Endothelial cell of umbilical vein (primary cell): ENCODE data around the gene APEH. TPM values are rescaled to one million over a fixed set of nuclear protein-coding genes. Genes with fewer than 3 reads are reported as not detected.

Experiments
- BruUV-seq: library from RNA; stranded (reverse); fragments of 400-500 nt; replicated peaks from 2 replicates; lab custom pipeline; 2021; lab: Mats Ljungman, UMichigan
- CTCF ChIA-PET: fragments of 300-600, 350-600 bp; sonication (Branson Sonifier 250); formaldehyde crosslinking; loops from one replicate; lab custom pipeline; 2021; ENCODE audit warnings: antibody characterized with exemption, inconsistent platforms; lab: Charles Lee
- POLR2A ChIA-PET: fragments of 300-600, 350-600 bp; sonication (Branson Sonifier 250); formaldehyde crosslinking; loops from one replicate; lab custom pipeline; 2021; ENCODE audit warnings: antibody characterized with exemption, inconsistent platforms; lab: Charles Lee
- DNase-seq: peaks from one replicate; pipeline ENCODE4 v3.0.0-alpha.2; 2011; ENCODE audit warnings: low read depth, low spot score
- FAIRE-seq: peaks from 2 replicates; lab custom pipeline; 2011; peaks lifted over from hg19 to GRCh38; lab: Jason Lieb, UNC
- H2AFZ ChIP-seq: 2 replicates; pipeline ENCODE4 v1.6.0; 2012; ENCODE audit warnings: low read depth, low read length, control low read depth, inconsistent platforms
- H3K27ac ChIP-seq: 2 replicates; pipeline ENCODE4 v1.5.1; 2011; ENCODE audit warnings: low read depth, mild to moderate bottlenecking, control low read depth, low read length, moderate library complexity; ENCODE audit not compliant: insufficient read depth
- H3K27me3 ChIP-seq, 2 experiments: 2 replicates each; pipeline versions ENCODE4 v1.6.0 to v1.6.1; 2011; ENCODE audit warnings: low read length in 2 of 2, mixed read lengths in 1 of 2; ENCODE audit not compliant: control insufficient read depth in 2 of 2, insufficient read depth in 2 of 2
- H3K36me3 ChIP-seq, 2 experiments: 2 replicates in 1 of 2; 3 replicates in 1 of 2; pipeline ENCODE4 v1.5.1; 2011; ENCODE audit warnings: low read length in 2 of 2, mild to moderate bottlenecking in 1 of 2, moderate library complexity in 1 of 2; ENCODE audit not compliant: control insufficient read depth in 2 of 2, insufficient read depth in 2 of 2; ENCODE audit errors: extremely low read depth in 1 of 2
- H3K4me1 ChIP-seq: 3 replicates; pipeline ENCODE4 v1.5.1; 2011; ENCODE audit warnings: mild to moderate bottlenecking, low read length; ENCODE audit not compliant: control insufficient read depth, insufficient read depth; ENCODE audit errors: extremely low read depth
- H3K4me2 ChIP-seq: 2 replicates; pipeline ENCODE4 v1.6.1; 2011; ENCODE audit warnings: low read length, control low read depth, mixed read lengths; ENCODE audit not compliant: insufficient read depth
- H3K4me3 ChIP-seq, 3 experiments: fragments of 200-600 bp in 1 of 3; sonication (generic), shearing (Covaris generic) in 1 of 3; replicated peaks in 1 of 3; 2 replicates each; pipeline ENCODE4 v1.5.1; 2011 to 2016; ENCODE audit warnings: control low read depth in 3 of 3, low read length in 3 of 3, mild to moderate bottlenecking in 2 of 3, inconsistent platforms in 1 of 3, low read depth in 1 of 3, moderate library complexity in 1 of 3; ENCODE audit not compliant: insufficient read depth in 1 of 3
- H3K79me2 ChIP-seq: 2 replicates; pipeline ENCODE4 v1.6.0; 2012; ENCODE audit warnings: low read length, inconsistent platforms; ENCODE audit not compliant: control insufficient read depth, insufficient read depth
- H3K9ac ChIP-seq: replicated peaks from 2 replicates; pipeline ENCODE3; 2011; ENCODE audit warnings: low read length, control low read depth; ENCODE audit not compliant: insufficient read depth; ENCODE audit errors: extremely low read depth
- H3K9me1 ChIP-seq: replicated peaks from 3 replicates; pipeline ENCODE4 v1.6.0; 2011; ENCODE audit warnings: mild to moderate bottlenecking, low read length; ENCODE audit not compliant: control insufficient read depth, insufficient read depth; ENCODE audit errors: extremely low read depth
- H3K9me3 ChIP-seq: replicated peaks from 2 replicates; pipeline ENCODE4 v1.5.1; 2012; ENCODE audit warnings: low read length, inconsistent platforms; ENCODE audit not compliant: control insufficient read depth, insufficient read depth
- H4K20me1 ChIP-seq: replicated peaks from 2 replicates; pipeline ENCODE3; 2011; ENCODE audit warnings: mild to moderate bottlenecking, low read length; ENCODE audit not compliant: control insufficient read depth, insufficient read depth; ENCODE audit errors: extremely low read depth
- FOS ChIP-seq: IDR thresholded peaks from 2 replicates; pipeline ENCODE4 v1.6.1; 2011; ENCODE audit warnings: mild to moderate bottlenecking, low read length, moderate library complexity, borderline replicate concordance; ENCODE audit not compliant: insufficient read depth
- GATA2 ChIP-seq: IDR thresholded peaks from 2 replicates; pipeline ENCODE4 v1.7.0; 2011; ENCODE audit warnings: low read depth, mild to moderate bottlenecking, moderate library complexity, mixed read lengths, low read length; ENCODE audit not compliant: insufficient read length, insufficient read depth
- JUN ChIP-seq: IDR thresholded peaks from 2 replicates; pipeline ENCODE4 v1.6.1; 2011; ENCODE audit warnings: borderline replicate concordance, low read depth; ENCODE audit not compliant: insufficient read length, insufficient read depth
- MYC ChIP-seq: IDR thresholded peaks from one replicate; pipeline ENCODE4 v1.6.1; 2011; ENCODE audit warnings: mild to moderate bottlenecking, low read depth, low read length
- POLR2A ChIP-seq: IDR thresholded peaks from 2 replicates; pipeline ENCODE4 v1.6.1; 2012; ENCODE audit warnings: low read depth, mild to moderate bottlenecking, control low read depth, low read length
- dilution Hi-C: fragments of 300-500 bp; cut with MboI; formaldehyde crosslinking; loops from one replicate; pipeline ENCODE4 v1.15.0; 2019; ENCODE audit warnings: low sequenced_read_pairs; ENCODE audit not compliant: extremely low pct_ligation_motif_present
- intact Hi-C: fragments of 100-400 bp; cut with micrococcal nuclease; formaldehyde crosslinking; loops from one replicate; pipeline ENCODE4 v1.10.0; 2022
- polyA plus RNA-seq, 4 experiments: library from polyadenylated mRNA; depleted of rRNA in 3 of 4; stranded (reverse) in 3 of 4; unstranded in 1 of 4; fragments of >200 nt; gene quantifications; 2 replicates each; pipeline versions ENCODE4 v1.2.1 to v1.2.3, GENCODE V29; 2011 to 2012; ENCODE audit warnings: missing spikeins in 1 of 4
- total RNA-seq: library from RNA; stranded (reverse); gene quantifications from 2 replicates; pipeline ENCODE4 v1.2.3, GENCODE V29; 2021
- TF ChIP-seq, protein P1 (sequence below), 2 donors: IDR thresholded peaks; 1 replicate in 1 of 2; 2 replicates in 1 of 2; pipeline ENCODE4 v1.5.1; 2011; ENCODE audit warnings: low read length in 2 of 2, mild to moderate bottlenecking in 2 of 2, moderate library complexity in 2 of 2, control low read depth in 1 of 2, inconsistent platforms in 1 of 2, low read depth in 1 of 2; ENCODE audit not compliant: insufficient read depth in 1 of 2; ENCODE audit errors: extremely low read depth in 1 of 2
- TF ChIP-seq, protein P2 (sequence below): IDR thresholded peaks from 2 replicates; pipeline ENCODE4 v1.6.1; 2011; ENCODE audit not compliant: insufficient read depth, insufficient read length

APEH gene
- total and polyA plus RNA-seq, 2 donors (not counting 3 experiments of a cell fraction or from before 2014, with no cell fraction given) = 68.2 to 74.3 TPM

- no peaks in the 10 kb centered on the region for H3K36me3 ChIP-seq
- CTCF ChIA-PET = no interaction called here
- no peaks in the 10 kb centered on the region for H3K79me2 ChIP-seq
- H3K9ac ChIP-seq = no peak overlapping the region
- no peak overlapping the region for H3K4me2 ChIP-seq
- POLR2A ChIA-PET = no interaction called here
- no TSS peak for BruUV-seq
- no peaks in the 10 kb centered on the region for H4K20me1 ChIP-seq
- H2AFZ ChIP-seq = no peak overlapping the region
- H3K9me1 ChIP-seq = no peaks in the 10 kb centered on the region
- no peak overlapping the region for H3K27ac ChIP-seq
- no peak for DNase-seq
- H3K27me3 ChIP-seq = peaks cover 0 to 2% of the 10 kb centered on the region in 2 experiments
- dilution Hi-C loops (no loop called here), intact Hi-C loops (no loop called here)
- TF ChIP-seq GATA2 (no peak), JUN (no peak), FOS (no peak), POLR2A (no peak), MYC (no peak)
- TF ChIP-seq, protein P1, sequence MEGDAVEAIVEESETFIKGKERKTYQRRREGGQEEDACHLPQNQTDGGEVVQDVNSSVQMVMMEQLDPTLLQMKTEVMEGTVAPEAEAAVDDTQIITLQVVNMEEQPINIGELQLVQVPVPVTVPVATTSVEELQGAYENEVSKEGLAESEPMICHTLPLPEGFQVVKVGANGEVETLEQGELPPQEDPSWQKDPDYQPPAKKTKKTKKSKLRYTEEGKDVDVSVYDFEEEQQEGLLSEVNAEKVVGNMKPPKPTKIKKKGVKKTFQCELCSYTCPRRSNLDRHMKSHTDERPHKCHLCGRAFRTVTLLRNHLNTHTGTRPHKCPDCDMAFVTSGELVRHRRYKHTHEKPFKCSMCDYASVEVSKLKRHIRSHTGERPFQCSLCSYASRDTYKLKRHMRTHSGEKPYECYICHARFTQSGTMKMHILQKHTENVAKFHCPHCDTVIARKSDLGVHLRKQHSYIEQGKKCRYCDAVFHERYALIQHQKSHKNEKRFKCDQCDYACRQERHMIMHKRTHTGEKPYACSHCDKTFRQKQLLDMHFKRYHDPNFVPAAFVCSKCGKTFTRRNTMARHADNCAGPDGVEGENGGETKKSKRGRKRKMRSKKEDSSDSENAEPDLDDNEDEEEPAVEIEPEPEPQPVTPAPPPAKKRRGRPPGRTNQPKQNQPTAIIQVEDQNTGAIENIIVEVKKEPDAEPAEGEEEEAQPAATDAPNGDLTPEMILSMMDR (IDR thresholded peaks at IDR 0.05; ENCODE audit: extremely low read depth in 1 of 2, insufficient read depth in 1 of 2, low read depth in 1 of 2, low read length in 2 of 2) = no peak
- no peaks in the 10 kb centered on the region for H3K4me1 ChIP-seq
- no peak for FAIRE-seq
- no peaks in the 10 kb centered on the region for H3K9me3 ChIP-seq
- H3K4me3 ChIP-seq = no peak overlapping the region
Measured at GRCh38 chr3:49642708-49643145, 31.4 kb upstream of the APEH start.

DNA sequence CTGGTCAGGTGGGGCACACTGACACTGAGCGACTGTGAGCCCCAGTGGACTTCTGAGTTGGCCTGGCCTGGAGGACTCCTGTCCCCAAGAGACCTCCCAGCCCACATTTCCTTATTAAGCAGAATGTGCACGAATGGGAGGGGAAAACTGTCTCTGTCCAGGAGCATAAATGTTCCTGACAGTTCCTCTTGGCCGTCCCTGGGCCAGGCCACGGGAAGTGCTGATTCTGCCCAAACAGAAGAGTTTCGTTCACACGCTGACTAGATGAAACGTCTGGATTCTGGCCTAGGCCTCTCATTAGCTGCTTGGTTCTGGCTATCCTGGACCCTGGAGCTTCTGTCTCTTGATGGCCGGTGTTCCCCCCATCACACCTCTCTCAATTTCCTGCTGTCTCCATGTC is 29.5 kb upstream of the APEH start:
- Histone ChIP-seq H4K20me1 (no peaks in the 10 kb centered on the region), H3K27ac (no peak overlapping the region), H2AFZ (no peak overlapping the region), H3K4me2 (no peak overlapping the region), H3K27me3 (no peaks in the 10 kb centered on the region), H3K4me1 (no peaks in the 10 kb centered on the region), H3K9me3 (no peaks in the 10 kb centered on the region), H3K9ac (no peak overlapping the region), H3K36me3 (no peaks in the 10 kb centered on the region), H3K4me3 (no peak overlapping the region), H3K79me2 (no peaks in the 10 kb centered on the region), H3K9me1 (no peaks in the 10 kb centered on the region)
- intact Hi-C loops = no loop called here
- CTCF ChIA-PET = no interaction called here
- DNase-seq = no peak
- POLR2A ChIA-PET = no interaction called here
- no TSS peak for BruUV-seq
- TF ChIP-seq GATA2 (no peak), POLR2A (no peak)
- TF ChIP-seq, protein P2, sequence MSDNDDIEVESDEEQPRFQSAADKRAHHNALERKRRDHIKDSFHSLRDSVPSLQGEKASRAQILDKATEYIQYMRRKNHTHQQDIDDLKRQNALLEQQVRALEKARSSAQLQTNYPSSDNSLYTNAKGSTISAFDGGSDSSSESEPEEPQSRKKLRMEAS = no peak
- TF ChIP-seq, protein P1 (IDR thresholded peaks at IDR 0.05; ENCODE audit: extremely low read depth in 1 of 2, insufficient read depth in 1 of 2, low read depth in 1 of 2, low read length in 2 of 2) = no peak
- dilution Hi-C loops = no loop called here
- no peak for FAIRE-seq
